Activated CD4-positive, alpha-beta memory T cell treated with anti-CD3 and anti-CD28 coated beads, Interleukin-2, amount 10 ng/mL, durations not matched to agents 7 days and 5 days (primary cell): Measurements from ENCODE around the gene PKD2. TPM values are rescaled to one million over a fixed set of nuclear protein-coding genes. Genes with fewer than 3 reads are reported as not detected.
"Not testable (repeated sequence)": the region's sequence is repeated elsewhere in the genome, so short reads cannot be mapped to it uniquely, and the experiment has no call there.

Source experiments
- CTCF ChIA-PET: fragments of 350-600 bp; sonication (Branson Sonifier 250); formaldehyde crosslinking; loops from one replicate; lab custom pipeline; 2021; ENCODE audit warnings: antibody characterized with exemption, inconsistent platforms; lab: Charles Lee
- POLR2A ChIA-PET: fragments of 350-600 bp; sonication (Branson Sonifier 250); formaldehyde crosslinking; loops from one replicate; lab custom pipeline; 2021; ENCODE audit warnings: antibody characterized with exemption; lab: Charles Lee
- DNase-seq: peaks from one replicate; pipeline ENCODE4 v3.0.0-alpha.2; 2020
- H3K27ac Mint-ChIP-seq: one replicate; pipeline ENCODE4 v1.8.0; 2021; ENCODE audit warnings: mild to moderate bottlenecking, mixed read lengths
- H3K27me3 Mint-ChIP-seq: one replicate; pipeline ENCODE4 v1.8.0; 2021; ENCODE audit warnings: mixed read lengths
- H3K36me3 Mint-ChIP-seq: one replicate; pipeline ENCODE4 v1.8.0; 2021; ENCODE audit warnings: low read depth, mixed read lengths
- H3K4me1 Mint-ChIP-seq: one replicate; pipeline ENCODE4 v1.8.0; 2021; ENCODE audit warnings: mixed read lengths
- H3K4me3 Mint-ChIP-seq: one replicate; pipeline ENCODE4 v1.8.0; 2021; ENCODE audit warnings: mild to moderate bottlenecking, mixed read lengths
- H3K9me3 Mint-ChIP-seq: one replicate; pipeline ENCODE4 v1.8.0; 2021; ENCODE audit warnings: mixed read lengths
- total RNA-seq, 2 experiments: library from RNA; stranded (reverse); gene quantifications; one replicate each; pipeline ENCODE4 v1.2.3, GENCODE V29; 2021

PKD2 gene
- total RNA-seq, 2 experiments from 2014 or later, result 9.1 to 10.4 TPM

DNA sequence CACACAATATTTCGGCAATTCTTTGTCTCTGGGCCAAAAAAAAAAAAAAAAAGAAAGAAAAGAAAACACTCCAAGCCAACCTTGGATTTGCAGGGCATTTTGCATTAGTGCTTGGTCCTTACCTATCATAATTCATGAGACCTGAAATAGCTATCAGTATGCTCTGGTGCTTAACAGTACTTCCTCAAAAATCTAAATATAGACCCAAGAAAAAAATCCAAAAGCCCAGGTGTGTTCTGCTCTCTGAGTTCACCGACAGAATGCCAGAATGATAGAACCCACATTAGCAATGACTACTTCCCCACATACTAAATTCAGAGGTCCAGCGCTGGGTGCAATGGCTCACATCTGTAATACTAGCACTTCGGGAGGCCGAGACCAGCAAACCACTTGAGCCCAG is 108.2 kb downstream of the PKD2 start:
- Mint-ChIP-seq H3K27me3 (no peaks in the 10 kb centered on the region), H3K27ac (no peak overlapping the region), H3K9me3 (peaks cover 12% of the 10 kb centered on the region), H3K36me3 (peaks cover 10% of the 10 kb centered on the region), H3K4me1 (no peaks in the 10 kb centered on the region), H3K4me3 (no peak overlapping the region)
- CTCF ChIA-PET, result interaction anchor here (0.6 kb wide), 1 partner anchor 451 kb away, joined by 3 read pairs; no protein-coding TSS in a partner anchor
- no peak for DNase-seq
- POLR2A ChIA-PET, result no interaction called here

DNA sequence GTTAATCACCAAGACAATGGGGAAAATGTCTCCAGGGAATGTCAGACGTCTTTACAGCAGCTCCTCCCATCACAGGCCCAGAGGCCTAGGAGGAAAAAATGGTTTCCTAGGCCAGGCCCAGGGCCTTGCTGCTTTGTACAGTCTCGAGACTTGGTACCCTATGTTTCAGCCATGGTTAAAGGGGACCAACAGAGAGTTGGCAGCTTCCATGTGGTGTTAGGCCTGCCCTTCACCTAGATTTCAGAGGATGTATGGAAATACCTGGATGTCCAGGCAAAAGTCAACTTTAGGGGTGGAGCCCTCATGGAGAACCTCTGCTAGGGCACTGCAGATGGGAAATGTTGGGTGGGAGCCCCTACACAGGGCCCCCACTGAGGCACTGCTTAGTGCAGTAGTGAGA is 112.5 kb downstream of the PKD2 start:
- peaks cover 17% of the 10 kb centered on the region for H3K9me3 Mint-ChIP-seq
- no peak overlapping the region for H3K27ac Mint-ChIP-seq
- ChIA-PET POLR2A (no interaction called here), CTCF (no interaction called here)
- H3K27me3 Mint-ChIP-seq, result no peaks in the 10 kb centered on the region
- peaks cover 15% of the 10 kb centered on the region for H3K36me3 Mint-ChIP-seq
- no peaks in the 10 kb centered on the region for H3K4me1 Mint-ChIP-seq
- no peak for DNase-seq
- no peak overlapping the region for H3K4me3 Mint-ChIP-seq

DNA sequence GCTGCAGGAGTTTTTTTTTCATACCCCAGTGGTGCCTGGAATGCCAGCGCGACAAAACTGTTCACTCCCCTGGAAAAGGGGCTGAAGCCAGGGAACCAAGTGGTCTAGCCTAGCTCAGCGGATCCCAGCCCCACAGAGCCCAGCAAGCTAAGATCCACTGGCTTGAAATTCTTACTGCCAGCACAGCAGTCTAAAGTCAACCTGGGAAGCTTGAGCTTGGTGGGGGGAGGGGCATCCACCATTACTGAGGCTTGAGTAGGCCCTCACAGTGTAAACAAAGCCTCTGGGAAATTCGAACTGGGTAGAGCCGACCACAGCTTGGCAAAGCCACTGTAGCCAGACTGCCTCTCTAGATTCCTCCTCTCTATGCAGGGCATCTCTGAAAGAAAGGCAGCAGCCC is 114.8 kb downstream of the PKD2 start:
- POLR2A ChIA-PET, H3K4me1 Mint-ChIP-seq, H3K27ac Mint-ChIP-seq, DNase-seq, H3K4me3 Mint-ChIP-seq, H3K27me3 Mint-ChIP-seq: not testable (repeated sequence)
- CTCF ChIA-PET, result interaction anchor here (1.2 kb wide), 1 partner anchor 86 kb away, joined by 3 read pairs; no protein-coding TSS in a partner anchor
- Mint-ChIP-seq H3K36me3 (peaks cover 15% of the 10 kb centered on the region), H3K9me3 (peaks cover 17% of the 10 kb centered on the region)

Other genes with a start within 250 kb of the PKD2 start
- gene IBSP, start 208.1 kb upstream of the PKD2 start, total RNA-seq, result not detected
- gene MEPE, start 174.7 kb upstream of the PKD2 start, total RNA-seq, result not detected
- under 1 TPM in 1 of 2 experiments, not detected in 1; 0.20 TPM for gene SPP1, start 31.9 kb upstream of the PKD2 start, total RNA-seq
- gene ABCG2, start 151.0 kb downstream of the PKD2 start, total RNA-seq, result 1 to 10 TPM; 1.0 to 1.2 TPM